CD4-positive, alpha-beta T cell (primary cell): ENCODE measurements around the gene SLC38A3. TPM values are rescaled to one million over a fixed set of nuclear protein-coding genes. Genes with fewer than 3 reads are reported as not detected.

Experiments
- ATAC-seq: fragments of 200-7000 bp; cut with Tn5 transposase; one replicate; pipeline ENCODE4 v1.10.0; 2022; ENCODE audit warnings: mild to moderate bottlenecking; ENCODE audit not compliant: poor library complexity
- CTCF ChIA-PET: fragments of 350-600 bp; sonication (Branson Sonifier 250); formaldehyde crosslinking; loops from one replicate; lab custom pipeline; 2021; ENCODE audit warnings: antibody characterized with exemption, inconsistent platforms; lab: Charles Lee
- POLR2A ChIA-PET: fragments of 350-600 bp; sonication (Branson Sonifier 250); formaldehyde crosslinking; loops from one replicate; lab custom pipeline; 2021; ENCODE audit warnings: antibody characterized with exemption, inconsistent platforms; lab: Charles Lee
- DNase-seq, 14 experiments: peaks; one replicate each; pipeline ENCODE4 v3.0.0-alpha.2; 2013 to 2020; ENCODE audit warnings: mixed read lengths in 2 of 14
- H3K27ac ChIP-seq, 2 donors: one replicate each; pipeline versions ENCODE4 v1.5.1 to v1.7.0; 2013; ENCODE audit warnings: low read length in 2 of 2, low read depth in 1 of 2, mild to moderate bottlenecking in 1 of 2
- H3K27me3 ChIP-seq, 2 experiments: 1 replicate in 1 of 2; 2 replicates in 1 of 2; pipeline versions ENCODE4 v1.6.1 to v1.7.0; 2013; ENCODE audit warnings: low read length in 2 of 2, control low read depth in 1 of 2, mild to moderate bottlenecking in 1 of 2, moderate library complexity in 1 of 2; ENCODE audit not compliant: insufficient read depth in 2 of 2, control insufficient read depth in 1 of 2
- H3K36me3 ChIP-seq: one replicate; pipeline ENCODE4 v1.6.1; 2013; ENCODE audit warnings: low read length, control low read depth; ENCODE audit not compliant: insufficient read depth
- H3K4me1 ChIP-seq: one replicate; pipeline ENCODE4 v1.6.1; 2013; ENCODE audit warnings: low read length, control low read depth; ENCODE audit not compliant: insufficient read depth
- H3K4me3 ChIP-seq: one replicate; pipeline ENCODE4 v1.5.1; 2013; ENCODE audit warnings: mild to moderate bottlenecking, low read length, moderate library complexity
- H3K9me3 ChIP-seq, 2 experiments: 1 replicate in 1 of 2; 2 replicates in 1 of 2; pipeline versions ENCODE4 v1.6.1 to v1.7.0; 2013; ENCODE audit warnings: low read length in 2 of 2, mild to moderate bottlenecking in 2 of 2, control low read depth in 1 of 2, moderate library complexity in 1 of 2; ENCODE audit not compliant: control insufficient read depth in 1 of 2, insufficient read depth in 1 of 2
- H3K27ac Mint-ChIP-seq: one replicate; pipeline ENCODE4 v1.8.0; 2020; ENCODE audit warnings: mixed read lengths
- H3K27me3 Mint-ChIP-seq: one replicate; pipeline ENCODE4 v1.8.0; 2021; ENCODE audit warnings: mixed read lengths
- H3K36me3 Mint-ChIP-seq: one replicate; pipeline ENCODE4 v1.8.0; 2021; ENCODE audit warnings: low read depth, mixed read lengths
- H3K4me1 Mint-ChIP-seq: one replicate; pipeline ENCODE4 v1.8.0; 2021; ENCODE audit warnings: low read depth, mixed read lengths
- H3K4me3 Mint-ChIP-seq: one replicate; pipeline ENCODE4 v1.8.0; 2020; ENCODE audit warnings: mild to moderate bottlenecking, mixed read lengths
- H3K9me3 Mint-ChIP-seq: one replicate; pipeline ENCODE4 v1.8.0; 2020; ENCODE audit warnings: mixed read lengths
- CTCF ChIP-seq: fragments of 200-600 bp; IDR thresholded peaks from one replicate; pipeline ENCODE4 v1.8.0; 2022; ENCODE audit warnings: antibody characterized with exemption, mild to moderate bottlenecking
- intact Hi-C, 2 experiments: fragments of 100-400 bp; cut with DNase I in 1 of 2; cut with micrococcal nuclease in 1 of 2; formaldehyde crosslinking; loops; one replicate each; pipeline versions ENCODE4 v1.15.1 to v1.9.0; 2023 to 2025; cut with DNase I, micrococcal nuclease
- total RNA-seq, 174 experiments: library from RNA in 2 of 174; stranded (reverse) in 2 of 174; gene quantifications; one replicate each; pipeline ENCODE4 v1.2.3 and lab custom pipeline; 2021 to 2026

SLC38A3 gene
- total RNA-seq, 2 experiments from 2014 or later = 1.0 to 1.1 TPM

- Histone ChIP-seq H3K9me3 (no peaks in the 10 kb centered on the region), H3K27ac (peak overlapping the region; percentile 89 to 90), H3K27me3 (no peaks in the 10 kb centered on the region), H3K36me3 (peaks cover 56% of the 10 kb centered on the region), H3K4me1 (peaks cover 100% of the 10 kb centered on the region), H3K4me3 (peak overlapping the region; percentile 47)
- TF ChIP-seq CTCF = no peak
- Mint-ChIP-seq H3K27ac (peak overlapping the region; percentile 92), H3K4me1 (peaks cover 77% of the 10 kb centered on the region), H3K4me3 (peak overlapping the region; percentile 83), H3K27me3 (no peaks in the 10 kb centered on the region), H3K9me3 (no peaks in the 10 kb centered on the region), H3K36me3 (peaks cover 40% of the 10 kb centered on the region)
- intact Hi-C loops = no loop called here
- CTCF ChIA-PET = interaction anchor here (2.2 to 5.9 kb wide), 2 partner anchors 17 to 50 kb away, joined by 53 to 71 read pairs; no protein-coding TSS in a partner anchor
- DNase-seq = no peak
- no peak for ATAC-seq
- POLR2A ChIA-PET = interaction anchor here (2.4 to 7.4 kb wide), 2 partner anchors 18 to 47 kb away, joined by 7 to 55 read pairs; partner anchors contain the start of gene IFRD2
These were observed 40.2 kb downstream of the SLC38A3 start for GRCh38 chr3:50245251-50245745.

- Mint-ChIP-seq H3K27ac (peak overlapping the region; percentile 92), H3K9me3 (no peaks in the 10 kb centered on the region), H3K36me3 (peaks cover 45% of the 10 kb centered on the region), H3K4me1 (peaks cover 79% of the 10 kb centered on the region), H3K4me3 (peak overlapping the region; percentile 83), H3K27me3 (no peaks in the 10 kb centered on the region)
- Histone ChIP-seq H3K4me1 (peaks cover 100% of the 10 kb centered on the region), H3K4me3 (peak overlapping the region; percentile 47), H3K36me3 (peaks cover 61% of the 10 kb centered on the region), H3K9me3 (no peaks in the 10 kb centered on the region), H3K27ac (peak overlapping the region; percentile 89 to 90), H3K27me3 (no peaks in the 10 kb centered on the region)
- DNase-seq = peak; percentile 92 to 98 (median 94)
- intact Hi-C loops = loop anchor here (1.0 to 2.0 kb wide), 6 partner anchors 8 to 54 kb away; no protein-coding TSS in a partner anchor
- ATAC-seq = peak; percentile 80
- TF ChIP-seq CTCF = peak; percentile 98
- POLR2A ChIA-PET = interaction anchor here (0.9 to 7.4 kb wide), 15 partner anchors 9 to 104 kb away, joined by 3 to 60 read pairs (median 8); partner anchors contain the start of genes CYB561D2, GNAI2, HYAL3 and IFRD2
- CTCF ChIA-PET = interaction anchor here (0.9 to 5.9 kb wide), 13 partner anchors 8 to 78 kb away, joined by 4 to 71 read pairs (median 6); partner anchors contain the start of genes GNAI2, HYAL3, IFRD2 and NAA80
These were observed 40.9 kb downstream of the SLC38A3 start for GRCh38 chr3:50245831-50246516.

GRCh38 chr3:50246517-50246954 is 41.5 kb downstream of the SLC38A3 start:
- H3K4me3 Mint-ChIP-seq = peak overlapping the region; percentile 83
- peak overlapping the region; percentile 47 for H3K4me3 ChIP-seq
- intact Hi-C loops = loop anchor here (1.0 to 2.0 kb wide), 6 partner anchors 8 to 54 kb away; no protein-coding TSS in a partner anchor
- H3K27me3 Mint-ChIP-seq = no peaks in the 10 kb centered on the region
- H3K27ac ChIP-seq = peak overlapping the region; percentile 89 to 90
- peaks cover 46% of the 10 kb centered on the region for H3K36me3 Mint-ChIP-seq
- ChIA-PET CTCF (interaction anchor here (0.6 to 5.9 kb wide), 14 partner anchors 8 to 77 kb away, joined by 3 to 71 read pairs (median 6); partner anchors contain the start of genes GNAI2, HYAL3, IFRD2 and NAA80), POLR2A (interaction anchor here (0.9 to 7.4 kb wide), 15 partner anchors 9 to 104 kb away, joined by 3 to 60 read pairs (median 8); partner anchors contain the start of genes CYB561D2, GNAI2, HYAL3 and IFRD2)
- peaks cover 78% of the 10 kb centered on the region for H3K4me1 Mint-ChIP-seq
- peak; percentile 86 for ATAC-seq
- no peaks in the 10 kb centered on the region for H3K9me3 Mint-ChIP-seq
- peaks cover 66% of the 10 kb centered on the region for H3K36me3 ChIP-seq
- H3K27ac Mint-ChIP-seq = peak overlapping the region; percentile 92
- DNase-seq = peak; percentile 60 to 92 (median 72)
- H3K9me3 ChIP-seq = no peaks in the 10 kb centered on the region
- H3K27me3 ChIP-seq = no peaks in the 10 kb centered on the region
- TF ChIP-seq CTCF = peak; percentile 55
- peaks cover 100% of the 10 kb centered on the region for H3K4me1 ChIP-seq
